ENCODE measurements around the gene TATDN2. TPM values are rescaled to one million over a fixed set of nuclear protein-coding genes. Genes with fewer than 3 reads are reported as not detected.

TATDN2 gene
- total RNA-seq, 2 experiments from 2014 or later, result 22.0 to 57.5 TPM

GRCh38 chr3:10319804-10320203 is 71.5 kb downstream of the TATDN2 start:
- H2AFZ ChIP-seq (ENCODE audit: low read length), result no peak overlapping the region
- ChIA-PET CTCF (ENCODE audit: unreplicated experiment) (no interaction called here), POLR2A (interaction anchor here (0.7 kb wide), 1 partner anchor 388 kb away, joined by 3 read pairs; no protein-coding TSS in a partner anchor)
- no TSS peak for BruUV-seq (replicated peaks)
- H3K27ac ChIP-seq (ENCODE audit: low read depth, low read length, poor library complexity, severe bottlenecking), result no peak overlapping the region
- intact Hi-C loops (cut with micrococcal nuclease; ENCODE audit: unreplicated experiment), result loop anchor here (2.0 to 5.0 kb wide), 4 partner anchors 71 to 478 kb away; partner anchors contain the start of genes BRK1, CRELD1, RPUSD3 and TATDN2
- peak overlapping the region; percentile 91 for H3K4me3 ChIP-seq (ENCODE audit: low read depth, low read length, poor library complexity, severe bottlenecking)
- no peak for DNase-seq (ENCODE audit: low spot score)
- peak overlapping the region; percentile 99 for H3K4me2 ChIP-seq (ENCODE audit: low read length)
- no peaks in the 10 kb centered on the region for H3K9me2 ChIP-seq (ENCODE audit: insufficient read depth, low read length)
- peaks cover 24% of the 10 kb centered on the region for H3K79me2 ChIP-seq (ENCODE audit: insufficient read depth, low read depth, low read length)
- H3K9me3 ChIP-seq (ENCODE audit: low read length), result no peaks in the 10 kb centered on the region
- H3K36me3 ChIP-seq (ENCODE audit: insufficient read depth, low read length), result peaks cover 44% of the 10 kb centered on the region
- H3K4me1 ChIP-seq (ENCODE audit: insufficient read depth, low read length, poor library complexity, severe bottlenecking), result peaks cover 20% of the 10 kb centered on the region
- peaks cover 6% of the 10 kb centered on the region; the same call in 1 of the 2 replicates for H4K20me1 ChIP-seq (ENCODE audit: insufficient read depth, low read length)
- TF ChIP-seq EZH2phosphoT487 (IDR thresholded peaks at IDR 0.05; ENCODE audit: borderline replicate concordance, low read depth, low read length) (no peak), CTCF (conservative IDR thresholded peaks at IDR 0.05; ENCODE audit: low read length) (no peak)

GRCh38 chr3:10320320-10320677 is 72.0 kb downstream of the TATDN2 start:
- DNase-seq (ENCODE audit: low spot score), result peak; percentile 20
- Histone ChIP-seq H3K36me3 (ENCODE audit: insufficient read depth, low read length) (peaks cover 40% of the 10 kb centered on the region; the same call in 1 of the 2 replicates), H2AFZ (ENCODE audit: low read length) (peak overlapping the region; percentile 27; the same call in 1 of the 2 replicates), H3K9me2 (ENCODE audit: insufficient read depth, low read length) (no peaks in the 10 kb centered on the region), H3K4me1 (ENCODE audit: insufficient read depth, low read length, poor library complexity, severe bottlenecking) (peaks cover 20% of the 10 kb centered on the region), H3K79me2 (ENCODE audit: insufficient read depth, low read depth, low read length) (peaks cover 24% of the 10 kb centered on the region), H4K20me1 (ENCODE audit: insufficient read depth, low read length) (peaks cover 6% of the 10 kb centered on the region; the same call in 1 of the 2 replicates), H3K27ac (ENCODE audit: low read depth, low read length, poor library complexity, severe bottlenecking) (peak overlapping the region; percentile 12), H3K4me3 (ENCODE audit: low read depth, low read length, poor library complexity, severe bottlenecking) (peak overlapping the region; percentile 91), H3K4me2 (ENCODE audit: low read length) (peak overlapping the region; percentile 99), H3K9me3 (ENCODE audit: low read length) (no peaks in the 10 kb centered on the region)
- intact Hi-C loops (cut with micrococcal nuclease; ENCODE audit: unreplicated experiment), result loop anchor here (2.0 to 5.0 kb wide), 4 partner anchors 71 to 478 kb away; partner anchors contain the start of genes BRK1, CRELD1, RPUSD3 and TATDN2
- CTCF ChIA-PET (ENCODE audit: unreplicated experiment), result interaction anchor here (0.8 kb wide), 1 partner anchor 56 kb away, joined by 3 read pairs; no protein-coding TSS in a partner anchor
- BruUV-seq (replicated peaks), result no TSS peak
- POLR2A ChIA-PET, result interaction anchor here (0.6 to 1.3 kb wide), 5 partner anchors 9 to 430 kb away, joined by 3 to 6 read pairs (median 3); partner anchors contain the start of genes CRELD1 and JAGN1
- no peak for TF ChIP-seq EZH2phosphoT487 (IDR thresholded peaks at IDR 0.05; ENCODE audit: borderline replicate concordance, low read depth, low read length)
- TF ChIP-seq CTCF (conservative IDR thresholded peaks at IDR 0.05; ENCODE audit: low read length), result no peak
